ENCODE measurements around the gene ABLIM1. TPM values are rescaled to one million over a fixed set of nuclear protein-coding genes. Genes with fewer than 3 reads are reported as not detected.

The ABLIM1 gene
- total and polyA plus RNA-seq, 2 of the 4 experiments (the other 2 are of a cell fraction), result 7.7 to 9.9 TPM

GRCh38 chr10:114652402-114653368 lies 5.4 kb downstream of the ABLIM1 start:
- no peaks in the 10 kb centered on the region for H3K36me3 ChIP-seq (ENCODE audit: control insufficient read depth, insufficient read depth, low read length)
- ChIA-PET CTCF (interaction anchor here (0.7 kb wide), 1 partner anchor 67 kb away, joined by 3 read pairs; no protein-coding TSS in a partner anchor), POLR2A (ENCODE audit: unreplicated experiment) (no interaction called here)
- in situ Hi-C loops (cut with MboI; ENCODE audit: low sequenced_read_pairs) (no loop called here), intact Hi-C loops (cut with micrococcal nuclease) (no loop called here), dilution Hi-C loops (cut with HindIII; ENCODE audit: low sequenced_read_pairs, unreplicated experiment) (no loop called here)
- H3K79me1 ChIP-seq (ENCODE audit: low read depth in 1 of 2, low read length in 2 of 2), result no peaks in the 10 kb centered on the region; a peak in 1 of 4 replicates
- no peak overlapping the region for H3K9ac ChIP-seq (ENCODE audit: low read depth, low read length)
- no peak overlapping the region for H3K27ac ChIP-seq (ENCODE audit: insufficient read depth, low read length)
- no peak overlapping the region for H3K4ac ChIP-seq (ENCODE audit: low read depth, low read length)
- H3K27me3 ChIP-seq (ENCODE audit: control insufficient read depth, insufficient read depth, low read length), result no peaks in the 10 kb centered on the region
- no peak overlapping the region for H2BK15ac ChIP-seq (ENCODE audit: low read depth, low read length)
- 97% methylated on average over 4 of the region's 10 CpGs; no CpG with 5 or more reads in 1 of the 2 experiments for WGBS, 2 experiments (ENCODE audit: extremely low coverage in 2 of 2, insufficient read length in 1 of 2)
- no peak overlapping the region for H3K4me3 ChIP-seq (ENCODE audit: insufficient read depth, low read depth, low read length)
- H2AFZ ChIP-seq (replicated peaks; ENCODE audit: low read length, poor library complexity), result no peak overlapping the region
- no peak overlapping the region for H3K23ac ChIP-seq (ENCODE audit: low read depth, low read length)
- no peak overlapping the region for H4K8ac ChIP-seq (ENCODE audit: low read depth in 2 of 2, low read length in 2 of 2)
- no peak overlapping the region for H2BK120ac ChIP-seq (ENCODE audit: low read depth, low read length)
- peaks cover 7% of the 10 kb centered on the region for H3K4me1 ChIP-seq (ENCODE audit: control insufficient read depth, insufficient read depth, low read length)
- no peak overlapping the region for H2AK5ac ChIP-seq (ENCODE audit: low read depth, low read length)
- no peak overlapping the region for H4K5ac ChIP-seq (ENCODE audit: low read depth, low read length)
- H3K56ac ChIP-seq (ENCODE audit: extremely low read depth, insufficient read depth, low read length), result no peak overlapping the region
- no peak overlapping the region for H2BK20ac ChIP-seq (ENCODE audit: low read depth, low read length)
- no peak for ATAC-seq (ENCODE audit: low read depth)
- H3K4me2 ChIP-seq (ENCODE audit: low read depth, low read length), result no peak overlapping the region
- H3K18ac ChIP-seq (ENCODE audit: low read depth, low read length), result no peak overlapping the region
- H3K9me1 ChIP-seq (ENCODE audit: insufficient read depth, low read length), result peaks cover 5% of the 10 kb centered on the region
- no peak overlapping the region for H4K91ac ChIP-seq (ENCODE audit: insufficient read depth, low read depth, low read length)
- DNase-seq, result no peak
- no peak overlapping the region for H2BK5ac ChIP-seq (ENCODE audit: low read depth, low read length, poor library complexity, severe bottlenecking)
- BruUV-seq (replicated peaks), result no TSS peak
- H4K20me1 ChIP-seq (ENCODE audit: insufficient read depth, low read length), result no peaks in the 10 kb centered on the region
- H3K14ac ChIP-seq (replicated peaks; ENCODE audit: low read depth, low read length), result no peak overlapping the region; the same call in 1 of the 2 replicates
- no peaks in the 10 kb centered on the region for H3K9me3 ChIP-seq (ENCODE audit: control insufficient read depth, insufficient read depth, low read length)
- H2AK9ac ChIP-seq (replicated peaks; ENCODE audit: low read depth, low read length, poor library complexity), result no peak overlapping the region
- TF ChIP-seq NFE2L2 (IDR thresholded peaks at IDR 0.05; ENCODE audit: low read depth, low read length), result no peak
- TF ChIP-seq MAZ (IDR thresholded peaks at IDR 0.05; ENCODE audit: borderline replicate concordance, low read depth, low read length), result no peak
- no peak for TF ChIP-seq RAD21 (IDR thresholded peaks at IDR 0.05; ENCODE audit: low read length)
- TF ChIP-seq POLR2A (IDR thresholded peaks at IDR 0.05; ENCODE audit: low read depth, low read length), result no peak
- no peak for TF ChIP-seq MXI1 (IDR thresholded peaks at IDR 0.05; ENCODE audit: borderline replicate concordance, low read depth, low read length)
- no peak for TF ChIP-seq CHD1 (IDR thresholded peaks at IDR 0.05; ENCODE audit: low read depth, low read length)
- TF ChIP-seq CTCF (conservative IDR thresholded peaks at IDR 0.05; ENCODE audit: low read depth, low read length), result no peak
- no peak for TF ChIP-seq FOS (IDR thresholded peaks at IDR 0.05; ENCODE audit: low read depth, low read length)
- TF ChIP-seq SMC3 (IDR thresholded peaks at IDR 0.05; ENCODE audit: low read depth, low read length), result no peak

All from IMR-90 (cell line).